ENCODE measurements around the gene SLC2A1. TPM values are rescaled to one million over a fixed set of nuclear protein-coding genes. Genes with fewer than 3 reads are reported as not detected.

The SLC2A1 gene
- total RNA-seq, 1 donor from 2014 or later = 1,905 TPM

DNA sequence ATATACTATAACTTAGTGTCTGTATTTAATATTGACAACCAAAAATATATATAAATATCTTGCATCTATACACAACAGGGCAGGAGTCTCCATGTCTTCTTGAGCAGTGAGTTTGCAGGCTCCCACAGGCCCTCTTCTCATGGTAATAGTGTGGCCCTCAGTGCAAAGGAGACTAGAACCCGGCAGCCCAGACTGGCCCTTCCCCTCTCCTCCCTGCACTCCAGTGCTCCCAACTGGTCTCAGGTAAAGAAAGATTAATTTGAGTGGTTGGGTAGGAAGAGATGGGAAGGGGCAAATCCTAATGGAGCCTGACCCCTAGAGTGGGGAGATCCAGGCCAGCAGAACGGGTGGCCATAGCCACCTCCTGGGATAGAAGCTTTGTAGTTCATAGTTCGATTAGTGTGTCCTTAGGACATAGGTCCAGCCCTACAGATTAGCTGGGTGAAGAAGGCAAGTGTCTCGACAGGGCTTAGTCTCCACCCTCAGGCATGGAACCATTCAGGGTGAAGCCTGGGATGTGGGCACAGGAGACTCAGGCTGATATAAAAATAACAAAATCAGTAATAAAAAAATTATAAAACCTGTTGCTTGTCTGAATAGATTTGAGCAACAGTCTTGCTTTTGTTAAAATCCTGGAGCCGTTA is 32.3 kb downstream of the SLC2A1 start:
- Histone ChIP-seq H3K36me3 (ENCODE audit: control insufficient read depth, insufficient read depth, low read length) (peaks cover 39% of the 10 kb centered on the region), H3K27me3 (ENCODE audit: control insufficient read depth, insufficient read depth, low read length) (no peaks in the 10 kb centered on the region), H3K4me3 (ENCODE audit: low read depth, low read length) (no peak overlapping the region)
- no peak for TF ChIP-seq CTCF (IDR thresholded peaks at IDR 0.05; ENCODE audit: insufficient read depth, low read length, severe bottlenecking)
- no peak for FAIRE-seq
- DNase-seq (ENCODE audit: low read depth) = no peak

DNA sequence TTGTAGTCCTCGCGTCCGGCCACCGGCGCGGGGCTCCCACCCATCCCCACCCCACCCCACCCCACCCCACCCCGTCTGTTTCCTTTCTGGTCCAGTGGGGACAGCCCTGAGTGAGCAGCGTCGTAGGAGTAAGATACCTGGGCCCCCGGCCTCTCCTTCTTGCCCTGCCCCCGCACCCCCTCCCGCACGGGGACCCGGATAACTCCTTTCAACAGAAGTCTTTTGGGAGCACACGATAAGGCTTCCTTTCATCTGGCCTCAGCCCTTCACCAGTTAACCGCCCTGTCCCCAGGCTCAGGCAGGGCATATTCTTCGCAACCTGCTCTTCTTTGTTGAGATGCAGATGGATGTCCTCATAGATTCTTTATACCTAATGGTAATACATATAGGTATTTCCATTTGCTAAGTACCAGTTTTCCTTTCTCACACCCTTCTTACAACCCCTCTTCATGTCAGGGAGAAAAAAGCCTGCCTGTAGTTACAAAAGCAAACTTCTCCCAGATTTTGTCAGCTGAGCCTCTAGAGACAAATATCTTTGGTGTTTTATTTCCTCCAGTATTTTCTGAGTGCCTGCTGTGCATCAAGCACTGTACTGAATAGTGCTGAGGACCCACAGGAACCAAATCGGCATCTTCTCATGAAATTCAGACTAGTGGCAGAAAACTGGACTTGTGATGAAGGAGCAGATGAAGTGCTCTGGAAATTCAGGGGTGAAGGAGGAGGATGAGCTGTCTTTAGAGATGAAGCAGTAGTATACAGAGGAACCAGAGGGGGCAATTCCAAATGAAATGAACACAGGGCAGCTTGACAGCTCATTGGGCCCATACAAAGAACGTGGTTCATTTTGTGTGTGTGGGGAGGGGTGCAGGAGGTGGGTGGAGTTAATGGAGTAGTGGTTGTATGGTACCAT is 33.6 kb downstream of the SLC2A1 start:
- peak overlapping the region; percentile 41 for H3K4me3 ChIP-seq (ENCODE audit: low read depth, low read length)
- H3K36me3 ChIP-seq (ENCODE audit: control insufficient read depth, insufficient read depth, low read length) = peaks cover 28% of the 10 kb centered on the region
- DNase-seq (ENCODE audit: low read depth) (peak; percentile 68), FAIRE-seq (peak; percentile 68)
- TF ChIP-seq CTCF (IDR thresholded peaks at IDR 0.05; ENCODE audit: insufficient read depth, low read length, severe bottlenecking) = no peak
- H3K27me3 ChIP-seq (ENCODE audit: control insufficient read depth, insufficient read depth, low read length) = no peaks in the 10 kb centered on the region

- H3K4me3 ChIP-seq (ENCODE audit: low read depth, low read length) = peak overlapping the region; percentile 41
- TF ChIP-seq CTCF (IDR thresholded peaks at IDR 0.05; ENCODE audit: insufficient read depth, low read length, severe bottlenecking) = peak; percentile 25
- DNase-seq (ENCODE audit: low read depth) (peak; percentile 74), FAIRE-seq (no peak)
- H3K27me3 ChIP-seq (ENCODE audit: control insufficient read depth, insufficient read depth, low read length) = no peaks in the 10 kb centered on the region
- H3K36me3 ChIP-seq (ENCODE audit: control insufficient read depth, insufficient read depth, low read length) = peaks cover 21% of the 10 kb centered on the region
Measured at GRCh38 chr1:42924082-42924850, 34.4 kb downstream of the SLC2A1 start.

DNA sequence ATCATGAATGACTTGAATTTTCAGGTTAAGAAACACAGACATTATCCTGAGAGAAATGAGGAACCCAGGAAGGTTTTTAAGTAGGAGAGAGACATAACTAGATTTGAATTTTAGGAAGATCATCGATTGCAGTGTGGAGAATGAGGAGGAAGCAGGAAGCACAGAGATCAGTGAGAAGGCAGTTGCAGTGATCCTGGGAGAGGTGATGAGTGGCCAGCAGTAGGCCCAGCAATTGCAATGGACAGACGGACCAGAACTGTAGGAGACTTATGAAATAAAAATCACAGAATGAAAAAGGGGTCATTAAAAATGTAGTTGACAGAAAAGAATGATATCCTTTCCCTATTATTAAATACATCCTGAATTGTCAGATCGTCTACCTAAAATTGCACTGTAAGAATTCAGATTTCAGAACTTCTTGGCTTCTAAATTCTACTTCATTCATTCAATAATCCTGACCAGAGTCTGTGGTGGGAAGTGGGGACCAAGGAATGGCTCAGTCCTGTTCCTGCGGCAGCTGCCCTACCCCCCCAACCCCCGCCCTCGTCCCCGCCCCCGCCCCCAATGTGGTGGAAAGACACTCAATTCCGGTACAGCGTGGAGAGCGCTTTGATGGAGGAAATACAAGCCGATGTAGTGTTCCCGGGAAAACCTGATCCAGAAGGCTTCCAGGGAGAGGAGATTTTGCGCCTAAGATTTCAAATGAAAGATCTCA is 35.1 kb downstream of the SLC2A1 start:
- peak overlapping the region; percentile 41 for H3K4me3 ChIP-seq (ENCODE audit: low read depth, low read length)
- no peak for DNase-seq (ENCODE audit: low read depth)

More for the DNA sequence above, 35.1 kb downstream of the SLC2A1 start:
- no peak for TF ChIP-seq CTCF (IDR thresholded peaks at IDR 0.05; ENCODE audit: insufficient read depth, low read length, severe bottlenecking)
- Histone ChIP-seq H3K36me3 (ENCODE audit: control insufficient read depth, insufficient read depth, low read length) (peaks cover 14% of the 10 kb centered on the region), H3K27me3 (ENCODE audit: control insufficient read depth, insufficient read depth, low read length) (no peaks in the 10 kb centered on the region)
- FAIRE-seq = no peak
